Measurements from ENCODE around the gene ACBD5.
"Not testable (repeated sequence)": the region's sequence is repeated elsewhere in the genome, so short reads cannot be mapped to it uniquely, and the experiment has no call there.

Gene ACBD5

DNA sequence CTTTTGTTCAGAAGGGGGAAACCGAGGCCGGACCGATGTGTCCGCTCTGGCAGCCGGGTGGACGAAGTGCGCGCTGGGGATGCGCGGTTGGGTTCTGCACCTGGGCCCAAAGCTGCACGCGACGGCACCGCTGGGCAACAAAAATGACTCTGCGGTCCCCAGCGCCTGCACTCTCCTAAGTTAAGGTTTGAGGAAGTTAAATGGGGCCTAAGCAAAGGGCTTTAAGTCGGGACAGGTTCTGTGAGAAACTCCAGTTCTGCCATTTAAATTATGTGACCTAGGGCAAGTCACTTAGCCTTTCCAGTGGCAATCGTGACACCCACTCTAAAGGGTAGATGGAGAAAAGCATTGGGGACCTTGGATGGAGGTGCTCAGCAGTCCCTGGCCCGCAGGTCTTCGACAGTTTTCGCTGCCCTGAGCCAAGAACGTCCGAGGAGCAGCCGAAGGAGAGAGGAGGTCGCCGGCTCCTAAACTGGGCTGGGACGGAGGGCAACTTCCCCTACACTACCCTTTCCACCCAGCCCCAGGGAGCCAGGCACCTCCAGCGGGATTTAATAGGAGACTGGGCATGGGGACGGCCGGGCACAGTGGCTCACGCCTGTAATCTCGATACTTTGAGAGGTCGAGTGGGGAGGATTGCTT, 534 bp upstream of the ACBD5 start:
- no peak for DNase-seq

DNA sequence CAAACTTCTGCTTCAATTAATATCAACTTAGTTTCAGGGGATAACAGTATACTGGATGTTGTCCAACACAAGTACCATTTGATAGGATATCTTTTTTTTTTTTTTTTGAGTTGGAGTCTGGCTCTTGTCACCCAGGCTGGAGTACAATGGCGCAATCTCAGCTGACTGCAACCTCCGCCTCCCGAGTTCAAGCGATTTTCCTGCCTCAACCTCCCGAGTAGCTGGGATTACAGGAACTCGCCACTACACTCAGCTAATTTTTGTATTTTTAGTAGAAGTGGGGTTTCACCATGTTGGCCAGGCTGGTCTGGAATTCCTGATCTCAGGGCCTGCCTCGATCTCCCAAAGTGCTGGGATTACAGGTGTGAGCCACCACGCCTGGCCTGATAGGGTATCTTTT, 3.1 kb downstream of the ACBD5 start:
- not testable (repeated sequence) for DNase-seq

DNA sequence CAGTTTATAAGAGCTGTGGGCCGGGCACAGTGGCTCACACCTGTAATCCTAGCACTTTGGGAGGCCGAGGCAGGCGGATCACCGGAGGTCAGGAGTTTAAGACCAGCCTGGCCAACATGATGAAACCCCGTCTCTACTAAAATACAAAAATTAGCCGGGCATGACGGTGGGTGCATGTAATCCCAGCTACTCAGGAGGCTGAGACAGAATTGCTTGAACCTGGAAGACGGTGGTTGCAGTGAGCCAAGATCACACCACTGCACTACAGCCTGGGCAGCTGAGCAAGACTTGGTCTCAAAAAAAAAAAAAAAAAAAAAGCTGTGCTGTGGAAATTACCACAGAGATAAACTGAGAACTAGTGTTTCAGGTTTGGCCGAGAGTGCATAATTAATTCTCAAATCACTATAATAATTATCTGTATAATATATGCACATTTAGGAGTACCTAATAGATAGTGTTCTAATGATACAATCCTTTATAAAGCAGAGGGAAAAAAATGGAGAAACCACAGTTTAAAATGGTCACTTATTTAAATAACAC, 3.9 kb downstream of the ACBD5 start:
- not testable (repeated sequence) for DNase-seq

DNA sequence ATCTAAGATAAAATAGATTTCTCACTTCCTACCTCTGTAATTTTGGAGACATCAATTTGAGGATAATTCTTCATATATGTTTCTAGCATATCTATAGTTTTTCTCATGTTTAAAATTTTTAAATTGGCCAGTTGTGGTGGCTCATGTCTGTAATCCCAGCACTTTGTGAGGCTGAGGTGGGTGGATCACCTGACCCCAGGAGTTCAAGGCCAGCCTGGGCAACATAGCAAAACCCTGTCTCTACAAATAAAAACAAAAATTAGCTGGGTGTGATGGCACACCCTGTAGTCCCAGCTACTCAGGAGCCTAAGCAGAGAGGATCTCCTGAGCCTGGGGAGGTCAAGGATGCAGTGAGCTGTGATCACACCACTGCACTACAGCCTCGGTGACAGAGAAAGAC, 4.9 kb downstream of the ACBD5 start:
- DNase-seq, result no peak

DNA sequence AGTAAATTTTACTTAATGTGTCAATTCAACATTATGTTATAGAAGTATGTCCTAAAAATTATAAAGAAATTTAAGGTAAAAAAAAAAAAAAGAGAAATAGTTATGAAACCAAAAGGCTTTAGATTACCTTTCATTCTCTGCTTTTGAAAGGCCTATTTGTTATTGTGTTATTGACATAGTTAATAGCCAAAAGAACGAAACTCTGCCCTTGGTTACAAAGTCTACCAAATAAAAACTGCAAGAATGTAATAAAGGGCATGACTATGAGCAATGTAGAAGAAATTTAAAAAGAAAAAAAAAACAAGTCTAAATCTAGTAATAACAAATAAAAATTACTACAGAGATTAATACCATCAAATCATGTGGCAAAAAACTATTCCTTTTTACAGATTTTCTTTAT, 10.6 kb downstream of the ACBD5 start:
- DNase-seq, result no peak

DNA sequence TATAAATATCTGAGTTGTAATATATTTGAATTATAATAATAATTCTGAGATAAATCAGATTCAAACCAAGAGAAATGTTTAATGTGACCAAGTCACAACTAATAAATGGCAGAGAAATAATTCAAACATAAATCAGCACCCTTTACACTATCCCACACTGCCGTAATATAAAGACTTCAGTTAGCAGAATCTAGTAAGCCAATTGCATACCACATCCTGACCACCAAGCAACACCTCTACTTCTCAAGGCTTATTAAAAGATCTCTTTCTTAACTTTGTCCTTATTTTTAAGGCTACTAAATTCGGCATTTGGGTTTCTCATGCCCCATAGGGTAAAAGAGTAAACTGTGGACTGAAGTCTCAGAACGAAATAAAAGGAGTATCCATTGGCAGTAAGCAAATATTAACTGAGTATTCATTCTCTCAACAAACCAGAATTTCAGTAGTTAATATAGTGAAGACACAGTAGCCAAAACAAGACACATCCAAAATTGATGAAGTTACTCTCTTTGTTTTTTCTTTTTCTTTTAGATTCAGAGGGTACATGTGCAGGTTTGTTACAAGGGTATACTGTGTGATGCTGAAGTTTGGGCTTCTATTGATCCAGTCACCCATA, 14.8 kb downstream of the ACBD5 start:
- no peak for DNase-seq

DNA sequence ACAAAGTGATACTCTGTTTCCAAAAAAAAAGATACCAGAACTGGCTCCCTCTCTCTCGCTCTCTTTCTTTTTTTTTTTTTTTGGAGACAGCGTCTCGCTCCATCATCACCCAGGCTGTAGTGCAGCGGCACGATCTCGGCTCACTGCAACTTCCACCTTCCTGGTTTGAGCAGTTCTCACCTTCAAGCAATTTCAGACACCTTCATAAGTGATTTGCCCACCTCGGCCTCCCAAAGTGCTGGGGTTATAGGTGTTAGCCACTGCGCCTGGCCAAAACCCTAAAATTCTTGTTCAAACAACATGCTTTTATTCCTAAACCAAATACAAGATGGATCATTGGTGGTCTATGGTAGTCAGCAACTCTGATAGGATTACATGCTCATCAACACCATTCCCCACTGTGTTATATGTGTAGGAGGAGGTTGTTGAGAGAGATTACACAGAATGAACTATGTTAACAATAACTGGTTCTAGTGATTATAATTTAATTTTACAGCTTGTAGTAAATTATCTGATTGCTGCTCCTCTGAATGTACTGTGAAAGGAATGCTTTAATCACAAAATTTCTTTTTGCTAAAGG, 15.5 kb downstream of the ACBD5 start:
- no peak for DNase-seq

DNA sequence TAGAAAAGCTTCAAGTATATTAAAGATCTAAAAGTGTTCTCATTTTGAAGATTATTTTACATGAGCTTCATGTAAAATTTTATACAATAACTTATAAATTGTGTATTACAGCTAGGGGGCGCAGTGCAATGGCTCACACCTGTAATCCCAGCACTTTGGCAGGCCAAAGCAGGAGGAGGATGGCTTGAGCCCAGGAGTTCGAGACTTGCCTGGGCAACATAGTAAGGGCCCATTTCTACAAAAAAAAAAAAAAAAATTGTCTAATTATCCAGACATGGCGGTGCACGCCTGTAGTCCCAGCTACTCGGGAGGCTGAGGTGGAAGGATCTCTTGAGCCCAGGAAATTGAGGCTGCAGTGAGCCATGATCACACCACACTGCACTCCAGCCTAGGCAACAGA, 16.6 kb downstream of the ACBD5 start:
- DNase-seq, result no peak

DNA sequence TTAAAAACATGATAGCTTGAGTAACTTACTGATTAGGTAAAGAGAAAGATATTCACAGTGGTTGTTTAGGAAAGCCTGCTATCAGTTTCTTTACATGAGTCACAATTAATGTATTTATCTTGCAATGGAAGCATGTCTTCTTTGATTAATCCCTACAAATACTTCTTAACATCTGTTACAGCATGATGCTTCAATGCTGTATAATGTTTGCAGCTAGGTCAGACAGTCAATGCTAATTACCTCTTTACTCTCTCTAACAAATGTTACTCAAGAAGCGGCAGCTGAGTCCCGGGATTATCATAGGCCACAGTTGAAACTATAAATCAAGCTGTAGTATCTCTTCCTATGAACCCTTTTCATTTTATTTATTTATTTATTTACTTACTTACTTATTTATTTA, 33.2 kb downstream of the ACBD5 start:
- DNase-seq, result no peak

DNA sequence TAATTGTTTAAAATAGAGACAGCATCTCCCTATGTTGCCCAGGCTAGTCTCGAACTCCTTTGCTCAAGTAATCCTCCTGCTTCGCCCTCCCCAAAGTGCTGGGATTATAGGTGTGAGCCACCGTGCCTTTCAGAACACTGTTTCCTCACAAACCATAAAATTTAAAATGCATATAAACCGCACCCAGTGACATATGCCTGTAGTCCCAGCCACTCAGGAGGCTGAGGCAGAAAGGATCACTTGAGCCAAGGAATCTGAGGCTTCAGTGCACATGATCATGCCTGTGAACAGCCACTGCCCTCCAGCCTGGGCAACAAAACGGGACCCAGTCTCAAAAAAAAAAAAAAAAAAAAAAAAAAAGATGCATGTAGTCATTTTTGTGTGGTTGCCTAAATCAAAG, 36.8 kb downstream of the ACBD5 start:
- no peak for DNase-seq

DNA sequence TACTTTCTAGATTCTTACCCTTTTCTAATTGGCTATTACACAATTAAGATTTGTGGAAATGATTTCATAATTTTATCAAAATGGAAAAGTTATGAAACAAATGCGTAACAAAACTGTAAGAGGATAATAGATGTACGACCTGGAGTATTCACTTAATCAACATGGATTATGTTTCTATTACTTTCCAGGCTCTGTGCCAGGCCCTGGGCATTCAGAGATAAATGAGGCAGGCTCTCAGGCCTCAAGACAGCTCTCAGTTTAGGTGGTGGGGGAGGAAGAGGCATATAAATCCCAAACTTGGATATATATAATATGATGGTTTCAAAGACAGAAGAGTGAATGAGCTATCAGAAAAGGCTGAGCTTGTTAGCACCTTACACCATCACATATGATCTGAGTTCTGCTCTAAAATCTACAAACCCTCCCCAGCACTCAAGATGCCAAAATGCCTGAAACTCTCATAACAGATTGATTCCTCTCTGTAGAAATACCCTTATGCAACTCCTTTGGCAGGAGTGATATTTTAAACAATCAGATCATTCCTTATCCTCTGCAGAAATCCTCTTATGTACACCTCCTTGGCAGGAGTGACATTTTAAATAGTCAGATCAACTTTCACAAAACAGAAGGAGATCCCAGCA, 42.5 kb downstream of the ACBD5 start:
- no peak for DNase-seq

DNA sequence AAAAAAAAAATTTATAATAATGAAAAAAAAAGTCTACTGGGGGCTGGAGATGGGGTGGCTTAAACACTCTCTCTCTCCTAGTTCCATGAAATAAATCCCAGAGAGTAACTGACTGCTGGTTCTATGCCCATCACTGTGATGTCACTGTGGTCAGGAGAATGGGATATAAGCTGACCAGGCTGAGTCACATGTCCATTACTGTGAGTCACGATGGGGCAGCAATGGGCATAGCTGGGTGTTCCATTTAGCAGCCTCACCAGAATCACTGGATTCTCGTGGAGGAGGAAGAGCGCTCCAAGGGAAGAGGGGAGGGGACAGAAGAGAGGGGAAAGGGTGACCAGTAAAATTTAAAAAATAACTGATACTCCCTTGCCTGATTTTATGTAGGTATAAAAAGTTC, 48.3 kb downstream of the ACBD5 start:
- no peak for DNase-seq

DNA sequence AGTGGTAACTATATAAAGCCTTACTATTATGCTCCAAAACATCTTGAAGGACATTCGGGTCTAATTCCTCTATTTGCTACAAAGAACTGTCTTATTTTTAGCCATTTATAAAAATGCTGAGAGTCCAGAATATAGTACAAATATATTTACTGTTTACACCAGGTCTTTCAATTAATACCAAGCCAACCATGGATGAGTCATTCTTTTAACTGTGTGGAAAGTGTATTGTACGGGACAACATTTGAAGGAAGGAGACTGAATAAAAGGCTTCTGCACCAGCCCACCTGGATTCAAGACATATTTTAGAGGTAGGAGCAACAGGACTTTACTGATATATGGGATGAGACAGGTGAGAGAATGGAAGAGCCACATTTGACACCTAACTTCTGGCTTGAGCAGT, 50.1 kb downstream of the ACBD5 start:
- DNase-seq, result no peak

DNA sequence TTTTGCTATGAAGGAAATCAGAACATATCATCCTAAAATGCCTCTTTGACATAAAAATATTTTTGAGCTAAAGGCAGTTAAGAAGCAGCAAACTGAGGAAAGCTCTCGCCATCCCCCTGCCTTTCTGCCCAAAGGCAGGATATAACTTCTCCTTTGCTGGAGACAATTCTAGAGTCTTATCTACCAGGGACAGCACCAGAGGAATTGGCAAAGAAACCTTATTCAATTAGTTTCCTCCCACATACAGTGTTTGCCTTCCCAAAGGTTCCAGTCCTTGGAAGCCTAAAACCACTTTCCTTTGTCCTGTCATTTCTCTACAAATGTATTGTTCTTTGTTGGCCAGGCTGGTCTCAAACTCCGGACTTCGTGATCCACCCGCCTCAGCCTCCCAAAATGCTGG, 51.7 kb downstream of the ACBD5 start:
- DNase-seq, result no peak

DNA sequence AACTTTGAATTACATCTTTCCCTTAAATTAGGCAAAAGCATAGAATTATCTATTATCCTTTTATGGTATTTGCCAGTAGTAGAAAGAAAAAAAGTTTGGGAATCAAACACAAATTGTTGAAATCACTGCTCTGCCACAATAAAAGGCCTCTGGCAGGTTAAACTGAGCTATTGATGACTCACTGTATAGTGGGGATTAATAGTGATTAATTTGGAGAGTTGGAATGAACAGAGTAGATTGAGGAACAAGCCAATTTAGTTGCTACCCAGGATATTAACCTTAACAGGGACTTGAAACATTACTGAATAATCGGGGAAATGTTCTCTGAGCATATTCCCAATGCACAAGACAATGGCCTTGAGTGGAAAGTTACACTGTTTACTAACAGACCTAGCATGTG, 52.3 kb downstream of the ACBD5 start:
- DNase-seq, result no peak

DNA sequence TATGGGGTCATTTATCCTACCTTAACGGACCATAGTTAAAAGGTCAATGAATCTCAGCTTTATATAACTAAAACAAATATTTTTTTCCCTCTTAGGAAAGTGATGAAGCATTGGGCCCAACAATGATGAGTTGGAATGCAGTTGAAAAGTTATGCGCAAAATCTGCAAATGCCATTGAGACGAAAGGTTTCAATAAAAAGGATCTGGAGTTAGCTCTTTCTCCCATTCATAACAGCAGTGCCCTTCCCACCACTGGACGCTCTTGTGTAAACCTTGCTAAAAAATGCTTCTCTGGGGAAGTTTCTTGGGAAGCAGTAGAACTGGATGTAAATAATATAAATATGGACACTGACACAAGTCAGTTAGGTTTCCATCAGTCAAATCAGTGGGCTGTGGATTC, 70.7 kb downstream of the ACBD5 start:
- no peak for DNase-seq

DNA sequence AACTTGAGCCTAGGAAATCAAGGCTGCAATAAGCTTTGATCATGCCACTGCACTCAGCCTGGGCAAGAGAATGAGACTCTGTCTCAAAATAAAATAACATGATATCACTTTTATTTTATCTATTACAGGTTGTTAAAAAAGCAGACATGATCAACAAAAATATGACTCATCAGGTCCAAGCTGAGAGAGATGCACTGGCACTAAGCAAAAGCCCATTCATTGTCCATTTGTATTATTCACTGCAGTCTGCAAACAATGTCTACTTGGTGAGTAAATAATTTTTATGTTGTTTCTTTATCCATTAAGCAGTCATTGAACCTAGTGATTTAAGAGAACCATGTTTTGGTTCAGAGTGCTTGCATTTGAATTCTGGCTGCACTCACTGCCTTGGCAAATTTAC, 82.2 kb downstream of the ACBD5 start:
- no peak for DNase-seq

DNA sequence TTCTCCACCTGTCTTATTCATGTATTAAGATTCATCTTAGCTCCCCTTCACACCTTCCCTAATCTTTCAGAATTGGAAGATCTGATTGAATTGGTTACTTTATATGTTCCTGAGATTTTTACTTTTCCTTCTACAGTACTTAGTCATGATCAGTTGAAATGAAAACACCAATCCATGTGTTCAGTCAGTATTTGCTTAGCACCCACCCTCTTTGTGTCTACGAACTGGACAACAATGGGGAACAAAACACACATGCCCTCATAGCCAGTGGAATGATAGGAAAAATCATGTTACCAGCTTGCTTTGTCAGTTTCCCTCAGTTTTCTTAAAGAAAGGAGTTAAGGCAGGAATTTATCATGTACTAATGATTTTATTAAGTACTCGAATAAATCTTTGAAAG, 83.4 kb downstream of the ACBD5 start:
- no peak for DNase-seq

DNA sequence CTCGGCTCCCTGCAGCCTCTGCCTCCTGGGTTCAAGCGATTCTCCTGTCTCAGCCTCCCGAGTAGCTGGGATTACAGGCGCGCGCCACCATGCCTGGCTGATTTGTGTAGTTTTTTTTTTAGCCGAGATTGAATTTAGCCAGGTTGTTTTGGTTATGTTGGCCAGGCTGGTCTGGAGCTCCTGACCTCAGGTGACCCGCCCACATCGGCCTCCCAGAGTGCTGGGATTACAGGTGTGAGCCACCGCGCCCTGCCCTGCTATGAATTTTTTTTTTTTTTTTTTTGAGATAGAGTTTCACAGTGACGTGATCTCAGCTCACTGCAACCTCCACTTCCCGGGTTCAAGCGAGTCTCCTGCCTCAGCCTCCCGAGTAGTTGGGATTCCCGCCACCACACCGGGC, 84.0 kb downstream of the ACBD5 start:
- not testable (repeated sequence) for DNase-seq

DNA sequence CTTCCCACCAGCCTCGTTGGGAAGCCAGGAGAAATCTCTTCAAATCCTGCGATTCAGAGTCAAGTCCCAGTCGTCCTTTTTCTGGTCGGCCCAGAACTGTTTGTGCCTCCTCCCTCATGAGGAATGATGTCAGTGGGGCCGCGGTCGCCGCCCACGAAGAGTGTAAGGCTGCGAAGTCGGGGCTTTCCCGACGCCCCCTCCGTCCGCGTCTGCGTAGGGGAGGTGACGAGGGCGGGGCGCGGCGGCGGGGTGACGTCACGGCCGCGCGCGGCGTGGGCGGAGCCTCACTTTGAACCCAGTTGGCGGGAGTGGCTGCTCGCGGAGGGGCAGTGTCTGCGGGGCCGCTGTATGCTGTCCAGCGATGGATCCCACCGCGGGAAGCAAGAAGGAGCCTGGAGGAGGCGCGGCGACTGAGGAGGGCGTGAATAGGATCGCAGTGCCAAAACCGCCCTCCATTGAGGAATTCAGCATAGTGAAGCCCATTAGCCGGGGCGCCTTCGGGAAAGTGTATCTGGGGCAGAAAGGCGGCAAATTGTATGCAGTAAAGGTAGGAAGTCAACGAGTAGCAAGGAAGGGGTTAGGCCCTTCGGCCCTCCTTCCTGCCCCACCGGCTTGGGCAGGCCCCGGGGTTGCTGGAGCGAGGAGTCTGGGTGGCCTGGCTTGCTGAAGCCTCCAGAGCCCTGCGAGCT, 85.4 kb downstream of the ACBD5 start, which contains the start of gene MASTL:
Gene MASTL (plus strand): TSS at position 287 of the 689 bp plus-strand sequence. CDS start 75 bp downstream, at position 362.
- DNase-seq, result peak; percentile 36

DNA sequence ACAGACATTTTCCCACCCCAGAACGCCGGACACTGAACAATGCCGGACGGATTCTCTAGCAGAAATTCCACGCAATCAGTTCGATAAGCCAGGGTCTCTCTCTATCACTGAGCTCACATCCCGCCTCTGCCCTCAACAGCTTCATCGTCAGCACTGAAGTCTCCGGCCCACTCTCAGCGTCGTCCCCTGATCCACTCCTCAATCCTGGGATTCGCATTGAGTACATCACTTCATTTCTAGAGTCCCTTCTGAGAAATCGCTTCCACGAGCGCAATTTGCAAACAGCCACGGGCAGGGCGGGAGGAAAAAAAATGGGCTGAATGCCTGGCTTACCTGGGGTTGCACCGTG, 86.8 kb downstream of the ACBD5 start:
- no peak for DNase-seq

DNA sequence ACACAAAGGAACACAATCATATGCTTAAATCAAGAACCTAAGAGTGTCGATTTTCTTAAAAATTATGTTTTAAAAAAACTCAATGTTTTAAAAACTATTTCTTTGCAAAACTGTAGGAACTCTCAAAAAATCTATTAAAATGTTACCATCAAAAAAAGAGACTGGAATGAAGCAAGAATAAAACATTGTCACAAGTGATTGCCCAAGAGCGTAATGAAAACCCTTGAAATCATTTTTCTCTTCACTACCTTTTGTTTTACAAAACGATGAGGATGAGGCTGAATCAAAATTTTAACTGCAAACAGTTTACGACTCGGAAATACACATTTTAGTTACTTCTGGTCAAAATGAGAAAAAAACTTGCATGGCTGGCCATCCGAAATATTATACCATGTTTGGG, 87.3 kb downstream of the ACBD5 start:
- DNase-seq, result no peak

DNA sequence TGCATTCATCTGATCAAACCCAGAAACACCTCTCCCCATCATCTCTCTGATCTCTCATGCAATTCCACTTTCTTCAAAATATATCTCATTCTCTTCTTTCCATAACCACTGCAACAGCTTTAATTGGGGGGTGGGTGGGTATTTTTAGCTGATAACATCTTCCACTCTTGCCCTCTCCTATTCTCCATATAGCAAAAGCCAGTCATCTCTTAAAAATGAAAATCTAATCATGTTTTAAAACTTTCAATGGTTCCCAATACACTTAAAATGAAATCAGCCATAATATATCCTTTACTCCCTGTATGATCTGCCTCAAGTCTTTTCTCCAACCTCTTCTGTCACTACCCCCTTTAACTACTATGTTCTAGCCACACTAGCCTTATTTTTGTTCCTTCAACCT, 87.9 kb downstream of the ACBD5 start:
- DNase-seq, result no peak
